GM23248 (cell line): ENCODE measurements around the gene IFNA1. TPM values are rescaled to one million over a fixed set of nuclear protein-coding genes. Genes with fewer than 3 reads are reported as not detected.

ENCODE experiments used
- DNase-seq: peaks from one replicate; pipeline ENCODE4 v3.0.0-alpha.2; 2015
- H2AFZ ChIP-seq: fragments of 200-600 bp; sonication (generic); 2 replicates; pipeline ENCODE4 v1.6.1; 2016; ENCODE audit warnings: antibody characterized with exemption
- H3F3A ChIP-seq: fragments of 200-600 bp; sonication (generic); 2 replicates; pipeline ENCODE4 v1.6.1; 2016; ENCODE audit warnings: mild to moderate bottlenecking, antibody characterized with exemption, mixed run types; ENCODE audit not compliant: insufficient read depth
- H3K27ac ChIP-seq: fragments of 200-600 bp; sonication (generic); 2 replicates; pipeline ENCODE4 v1.5.1; 2016; ENCODE audit warnings: mild to moderate bottlenecking
- H3K27me3 ChIP-seq: fragments of 200-600 bp; sonication (generic); replicated peaks from 2 replicates; pipeline ENCODE4 v1.6.1; 2016; ENCODE audit warnings: mild to moderate bottlenecking; ENCODE audit not compliant: insufficient read depth
- H3K36me3 ChIP-seq: fragments of 200-600 bp; sonication (generic); 2 replicates; pipeline ENCODE4 v1.6.1; 2016; ENCODE audit warnings: low read depth, mild to moderate bottlenecking
- H3K4me1 ChIP-seq: fragments of 200-600 bp; sonication (generic); 2 replicates; pipeline ENCODE4 v1.6.1; 2016; ENCODE audit warnings: mild to moderate bottlenecking; ENCODE audit not compliant: insufficient read depth
- H3K4me2 ChIP-seq: fragments of 200-600 bp; sonication (generic); one replicate; pipeline ENCODE4 v1.6.1; 2016; ENCODE audit warnings: mild to moderate bottlenecking; ENCODE audit not compliant: unreplicated experiment
- H3K4me3 ChIP-seq: fragments of 200-600 bp; sonication (generic); 2 replicates; pipeline ENCODE4 v1.5.1; 2016; ENCODE audit warnings: mild to moderate bottlenecking
- H3K79me2 ChIP-seq: fragments of 200-600 bp; sonication (generic); 2 replicates; pipeline ENCODE4 v1.6.1; 2016; ENCODE audit warnings: mild to moderate bottlenecking; ENCODE audit not compliant: insufficient read depth
- H3K9ac ChIP-seq: fragments of 200-600 bp; sonication (generic); 2 replicates; pipeline ENCODE4 v1.6.1; 2016; ENCODE audit warnings: mild to moderate bottlenecking
- H3K9me2 ChIP-seq: fragments of 200-600 bp; sonication (generic); 2 replicates; pipeline ENCODE4 v1.6.1; 2016; ENCODE audit warnings: mixed run types, mild to moderate bottlenecking, moderate library complexity; ENCODE audit not compliant: insufficient read depth
- H3K9me3 ChIP-seq: fragments of 200-600 bp; sonication (generic); one replicate; pipeline ENCODE4 v1.6.1; 2017; ENCODE audit warnings: low read depth
- H4K20me1 ChIP-seq: fragments of 200-600 bp; sonication (generic); 2 replicates; pipeline ENCODE4 v1.6.0; 2016; ENCODE audit not compliant: insufficient read depth
- EZH2 ChIP-seq: fragments of 200-600 bp; sonication (generic); IDR thresholded peaks from 2 replicates; pipeline ENCODE4 v1.6.1; 2018; ENCODE audit warnings: antibody characterized with exemption, mild to moderate bottlenecking; ENCODE audit not compliant: insufficient read depth, poor library complexity, severe bottlenecking
- EZH2phosphoT487 ChIP-seq: fragments of 200-600 bp; sonication (generic); IDR thresholded peaks from 2 replicates; pipeline ENCODE4 v1.6.1; 2018; ENCODE audit warnings: antibody characterized with exemption, moderate library complexity, mild to moderate bottlenecking, low read depth; ENCODE audit not compliant: insufficient read depth
- WGBS, 2 experiments: methylation state at CpG; one replicate each; pipeline ENCODE4 v1.1.6; 2015 to 2017; ENCODE audit warnings: low lambda C conversion rate in 2 of 2, low coverage in 1 of 2; ENCODE audit errors: missing lambda C conversion rate in 2 of 2; 5-methylcytosine and 5-hydroxymethylcytosine counted together
- in situ Hi-C: fragments of 300-500 bp; cut with MboI; formaldehyde crosslinking; loops from 2 replicates; pipeline ENCODE4 v1.15.0; 2020
- polyA plus RNA-seq: library from polyadenylated mRNA; unstranded; fragments of >200 nt; fragmentation: Nextera tagmentation; extraction: Ambion mirVana; gene quantifications from 2 replicates; pipeline ENCODE4 v1.2.1, GENCODE V29; 2016
- total RNA-seq: library from RNA; depleted of rRNA; stranded (reverse); fragments of >200 nt; shearing (Covaris generic); gene quantifications from 2 replicates; pipeline ENCODE4 v1.2.3, GENCODE V29; 2014

The IFNA1 gene
- total and polyA plus RNA-seq, 2 experiments from 2014 or later, result 1.6 TPM; not detected in 1

DNA sequence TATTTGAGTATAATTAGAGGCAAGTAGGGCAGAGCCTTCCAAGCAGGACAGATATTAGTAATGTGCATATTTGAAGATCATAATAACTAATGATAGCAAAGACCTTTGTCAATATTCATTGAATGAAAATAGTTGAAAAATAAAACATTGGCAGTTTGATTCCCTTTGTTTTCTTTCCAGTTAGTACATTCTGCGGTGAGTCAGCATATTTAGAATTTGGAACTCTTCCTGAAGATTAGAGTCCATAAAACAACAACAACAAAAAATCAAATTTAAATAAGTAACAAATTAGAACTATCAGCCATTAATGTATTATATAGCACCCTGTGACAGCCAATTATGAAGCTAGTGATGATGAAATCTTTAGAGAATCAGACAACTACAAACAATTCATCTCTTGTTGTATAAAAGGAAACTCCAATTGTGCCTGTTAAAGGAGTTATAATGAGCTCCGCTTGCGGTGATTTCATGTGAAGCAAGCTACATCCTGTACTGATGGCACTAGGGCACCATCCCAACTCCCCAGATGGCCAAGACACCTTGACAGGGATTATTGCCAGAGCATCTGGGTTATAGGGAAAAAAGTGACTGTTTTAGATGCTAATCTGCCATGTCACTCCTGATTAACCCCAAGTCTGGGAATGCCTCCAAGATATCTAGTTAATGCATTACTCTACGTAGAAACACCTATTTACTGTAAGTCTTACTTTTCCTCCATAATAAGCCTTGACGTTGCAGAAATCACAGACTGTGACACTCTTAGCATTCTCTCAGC lies 24.6 kb upstream of the IFNA1 start:
- Histone ChIP-seq H3K36me3 (no peaks in the 10 kb centered on the region), H3K27ac (no peak overlapping the region), H4K20me1 (no peaks in the 10 kb centered on the region), H3K4me3 (no peak overlapping the region), H3K4me1 (peaks cover 25% of the 10 kb centered on the region), H3K4me2 (no peak overlapping the region), H3K9me2 (no peaks in the 10 kb centered on the region), H3K79me2 (no peaks in the 10 kb centered on the region), H3K9me3 (no peaks in the 10 kb centered on the region), H2AFZ (no peak overlapping the region), H3K27me3 (no peaks in the 10 kb centered on the region), H3K9ac (no peak overlapping the region), H3F3A (no peaks in the 10 kb centered on the region)
- in situ Hi-C loops, result no loop called here
- peak; percentile 32 for DNase-seq
- WGBS, 2 experiments, result 65 to 68% methylated on average over 5 of the region's 5 CpGs
- TF ChIP-seq EZH2, result no peak
- TF ChIP-seq EZH2phosphoT487, result no peak

DNA sequence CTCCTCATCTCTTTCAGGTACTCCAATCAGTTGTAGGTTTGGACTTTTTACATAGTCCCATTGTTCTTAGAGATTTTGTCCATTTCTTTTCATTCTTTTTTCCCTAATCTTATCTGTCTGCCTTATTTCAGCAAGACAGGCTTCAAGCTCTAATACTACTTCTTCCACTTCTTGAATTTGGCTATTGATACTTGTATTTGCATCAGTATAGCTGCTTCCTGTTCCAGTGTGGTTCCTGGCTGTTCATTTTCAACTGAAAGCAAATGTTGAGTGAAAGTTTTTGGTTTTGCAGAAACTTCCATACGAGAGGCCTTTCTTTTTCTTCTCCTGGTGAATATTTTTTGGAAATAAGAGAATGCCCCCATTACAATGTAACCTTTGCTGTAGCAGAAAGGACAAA lies 12.0 kb upstream of the IFNA1 start:
- in situ Hi-C loops, result no loop called here
- Histone ChIP-seq H3K4me2 (no peak overlapping the region), H3K9me3 (no peaks in the 10 kb centered on the region), H4K20me1 (no peaks in the 10 kb centered on the region), H3F3A (no peaks in the 10 kb centered on the region), H3K36me3 (no peaks in the 10 kb centered on the region), H3K9ac (no peak overlapping the region), H3K9me2 (no peaks in the 10 kb centered on the region), H2AFZ (no peak overlapping the region), H3K4me3 (no peak overlapping the region), H3K27me3 (0 out of 2 replicates have a peak, but pooled peaks cover 8% of the 10 kb centered on the region), H3K27ac (no peak overlapping the region), H3K79me2 (no peaks in the 10 kb centered on the region), H3K4me1 (no peaks in the 10 kb centered on the region)
- no peak for TF ChIP-seq EZH2
- no peak for TF ChIP-seq EZH2phosphoT487
- no peak for DNase-seq
- 49 to 57% methylated on average over 1 of the region's 1 CpG for WGBS, 2 experiments

DNA sequence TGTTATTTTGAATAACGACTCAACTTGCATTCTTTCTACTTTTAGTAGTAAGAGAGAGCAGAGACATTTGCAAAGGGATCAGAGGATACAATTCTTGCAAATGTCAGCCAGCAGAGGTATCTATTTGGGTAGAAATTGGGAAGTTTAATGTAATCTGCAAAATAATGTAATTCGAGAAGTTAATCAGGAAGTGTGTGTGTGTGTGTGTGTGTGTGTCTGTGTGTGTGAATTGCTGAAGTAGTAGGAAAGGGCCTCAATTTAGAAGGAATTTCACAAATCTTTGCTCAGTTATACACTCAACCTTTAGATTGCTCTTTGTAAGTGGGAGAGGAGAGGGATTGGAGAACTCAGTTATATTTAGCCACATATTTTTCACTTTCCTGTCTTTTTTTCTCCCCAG lies 11.0 kb upstream of the IFNA1 start:
- in situ Hi-C loops, result no loop called here
- TF ChIP-seq EZH2 (no peak), EZH2phosphoT487 (no peak)
- Histone ChIP-seq H4K20me1 (no peaks in the 10 kb centered on the region), H2AFZ (no peak overlapping the region), H3K36me3 (no peaks in the 10 kb centered on the region), H3K9me3 (no peaks in the 10 kb centered on the region), H3K9me2 (no peaks in the 10 kb centered on the region), H3K4me3 (no peak overlapping the region), H3K4me2 (no peak overlapping the region), H3F3A (no peaks in the 10 kb centered on the region), H3K27me3 (0 out of 2 replicates have a peak, but pooled peaks cover 8% of the 10 kb centered on the region), H3K79me2 (no peaks in the 10 kb centered on the region), H3K9ac (no peak overlapping the region), H3K27ac (no peak overlapping the region), H3K4me1 (no peaks in the 10 kb centered on the region)
- DNase-seq, result no peak
- 39% methylated on average over 2 of the region's 2 CpGs for WGBS, 2 experiments

DNA sequence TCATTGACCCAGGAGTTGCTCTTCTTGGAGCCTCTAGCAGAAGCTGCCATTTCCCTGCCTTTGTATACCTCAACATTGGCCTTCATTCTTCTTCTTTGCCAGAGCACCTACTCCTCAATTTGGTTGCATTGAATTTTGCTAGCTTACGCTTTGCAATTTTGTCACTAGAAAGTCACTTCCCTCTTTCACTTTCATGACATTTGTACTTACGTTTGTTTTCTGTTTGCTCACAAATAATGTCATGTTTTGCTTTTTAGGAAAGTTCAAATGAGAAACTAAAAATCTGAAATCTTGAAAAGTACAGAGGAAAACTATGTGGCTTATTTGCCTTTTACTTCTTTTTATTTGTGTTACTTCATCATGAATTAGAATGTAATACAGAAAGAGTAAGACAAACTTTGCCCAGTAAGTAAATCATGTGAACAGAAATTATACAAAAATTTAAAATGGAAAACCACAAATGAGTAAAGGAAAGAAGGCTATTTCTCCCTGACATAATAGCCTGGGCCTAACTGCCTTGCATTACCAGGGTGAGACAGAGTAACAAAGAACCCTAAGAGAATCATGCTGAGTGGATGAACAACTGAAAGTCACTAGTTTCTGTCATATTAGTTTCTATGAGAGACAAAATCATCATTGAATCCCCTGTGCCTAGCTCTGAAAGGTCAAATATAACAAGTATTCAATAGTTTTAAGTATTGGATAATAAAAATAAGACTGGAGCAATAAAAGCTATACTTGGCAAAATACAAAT lies 7.4 kb upstream of the IFNA1 start:
- Histone ChIP-seq H3F3A (peaks cover 24% of the 10 kb centered on the region), H3K79me2 (no peaks in the 10 kb centered on the region), H3K9me3 (no peaks in the 10 kb centered on the region), H3K27me3 (no peaks in the 10 kb centered on the region), H3K4me3 (no peak overlapping the region), H2AFZ (no peak overlapping the region), H4K20me1 (no peaks in the 10 kb centered on the region), H3K4me2 (no peak overlapping the region), H3K4me1 (no peaks in the 10 kb centered on the region), H3K36me3 (no peaks in the 10 kb centered on the region), H3K27ac (no peak overlapping the region), H3K9me2 (no peaks in the 10 kb centered on the region), H3K9ac (no peak overlapping the region)
- 96 to 97% methylated on average over 2 of the region's 2 CpGs for WGBS, 2 experiments
- no peak for DNase-seq
- TF ChIP-seq EZH2phosphoT487 (no peak), EZH2 (no peak)
- in situ Hi-C loops, result no loop called here
